Measurements from ENCODE around the gene CERKL. TPM values are rescaled to one million over a fixed set of nuclear protein-coding genes. Genes with fewer than 3 reads are reported as not detected.

The CERKL gene
- total RNA-seq, 4 donors from 2014 or later = 1.5 to 2.6 TPM; not detected in 2

- Histone ChIP-seq H3K27me3 (no peaks in the 10 kb centered on the region), H3K9me3 (no peaks in the 10 kb centered on the region), H3K4me1 (no peaks in the 10 kb centered on the region), H3K36me3 (no peaks in the 10 kb centered on the region), H3K27ac (no peak overlapping the region), H3K4me3 (no peak overlapping the region)
- DNase-seq = no peak
- TF ChIP-seq, protein P1, sequence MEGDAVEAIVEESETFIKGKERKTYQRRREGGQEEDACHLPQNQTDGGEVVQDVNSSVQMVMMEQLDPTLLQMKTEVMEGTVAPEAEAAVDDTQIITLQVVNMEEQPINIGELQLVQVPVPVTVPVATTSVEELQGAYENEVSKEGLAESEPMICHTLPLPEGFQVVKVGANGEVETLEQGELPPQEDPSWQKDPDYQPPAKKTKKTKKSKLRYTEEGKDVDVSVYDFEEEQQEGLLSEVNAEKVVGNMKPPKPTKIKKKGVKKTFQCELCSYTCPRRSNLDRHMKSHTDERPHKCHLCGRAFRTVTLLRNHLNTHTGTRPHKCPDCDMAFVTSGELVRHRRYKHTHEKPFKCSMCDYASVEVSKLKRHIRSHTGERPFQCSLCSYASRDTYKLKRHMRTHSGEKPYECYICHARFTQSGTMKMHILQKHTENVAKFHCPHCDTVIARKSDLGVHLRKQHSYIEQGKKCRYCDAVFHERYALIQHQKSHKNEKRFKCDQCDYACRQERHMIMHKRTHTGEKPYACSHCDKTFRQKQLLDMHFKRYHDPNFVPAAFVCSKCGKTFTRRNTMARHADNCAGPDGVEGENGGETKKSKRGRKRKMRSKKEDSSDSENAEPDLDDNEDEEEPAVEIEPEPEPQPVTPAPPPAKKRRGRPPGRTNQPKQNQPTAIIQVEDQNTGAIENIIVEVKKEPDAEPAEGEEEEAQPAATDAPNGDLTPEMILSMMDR (IDR thresholded peaks at IDR 0.05) = no peak
- TF ChIP-seq POLR2A (IDR thresholded peaks at IDR 0.05) = no peak
- intact Hi-C loops (cut with DNase I; ENCODE audit: low total_unique reads) = no loop called here
These were observed 136.7 kb downstream of the CERKL start for GRCh38 chr2:181520253-181520652.

DNA sequence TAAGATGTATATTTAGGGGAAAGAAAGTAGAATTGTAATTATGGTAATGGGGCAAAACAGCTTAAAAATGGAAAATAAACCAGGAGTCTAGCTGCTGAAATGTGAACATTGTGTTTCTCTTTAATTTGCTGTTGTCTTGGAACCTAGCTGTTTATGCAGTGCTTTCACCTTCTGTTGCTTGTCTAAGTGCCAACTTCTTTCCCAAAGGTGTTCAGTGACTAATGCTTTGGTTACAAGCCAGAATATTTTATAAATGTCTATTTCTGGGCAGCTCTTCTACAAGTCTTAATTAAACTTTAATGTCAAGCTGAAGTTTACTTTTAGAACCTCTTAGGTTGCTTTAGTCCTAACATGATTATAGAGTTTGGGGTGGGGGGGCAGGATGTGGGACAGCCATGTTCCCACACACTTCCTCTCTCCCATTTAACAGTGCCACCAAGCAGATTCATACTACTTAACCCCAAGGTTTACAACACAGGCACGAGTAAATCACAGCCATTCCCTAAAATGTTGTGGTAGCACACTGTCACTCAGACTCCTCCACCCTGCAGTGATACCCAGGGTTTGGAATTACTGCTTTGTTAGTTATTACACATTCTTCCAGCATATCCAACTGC lies 139.1 kb downstream of the CERKL start:
- Histone ChIP-seq H3K36me3 (no peaks in the 10 kb centered on the region), H3K4me1 (no peaks in the 10 kb centered on the region), H3K27me3 (no peaks in the 10 kb centered on the region), H3K4me3 (no peak overlapping the region), H3K27ac (no peak overlapping the region), H3K9me3 (no peaks in the 10 kb centered on the region)
- intact Hi-C loops (cut with DNase I; ENCODE audit: low total_unique reads) = no loop called here
- TF ChIP-seq, protein P1 (IDR thresholded peaks at IDR 0.05) = no peak
- no peak for TF ChIP-seq POLR2A (IDR thresholded peaks at IDR 0.05)
- no peak for DNase-seq

GRCh38 chr2:181516992-181517391 lies 139.9 kb downstream of the CERKL start:
- no peak overlapping the region for H3K27ac ChIP-seq
- no peaks in the 10 kb centered on the region for H3K4me1 ChIP-seq
- no peak for TF ChIP-seq POLR2A (IDR thresholded peaks at IDR 0.05)
- TF ChIP-seq, protein P1 (IDR thresholded peaks at IDR 0.05) = no peak
- no peak overlapping the region for H3K4me3 ChIP-seq
- H3K27me3 ChIP-seq = no peaks in the 10 kb centered on the region
- no peaks in the 10 kb centered on the region for H3K9me3 ChIP-seq
- no peak for DNase-seq
- no peaks in the 10 kb centered on the region for H3K36me3 ChIP-seq
- intact Hi-C loops (cut with DNase I; ENCODE audit: low total_unique reads) = no loop called here

GRCh38 chr2:181515719-181516118 lies 141.2 kb downstream of the CERKL start:
- no peaks in the 10 kb centered on the region for H3K4me1 ChIP-seq
- intact Hi-C loops (cut with DNase I; ENCODE audit: low total_unique reads) = no loop called here
- H3K36me3 ChIP-seq = no peaks in the 10 kb centered on the region
- no peaks in the 10 kb centered on the region for H3K27me3 ChIP-seq
- TF ChIP-seq, protein P1 (IDR thresholded peaks at IDR 0.05) = no peak
- TF ChIP-seq POLR2A (IDR thresholded peaks at IDR 0.05) = no peak
- H3K9me3 ChIP-seq = no peaks in the 10 kb centered on the region
- no peak for DNase-seq
- no peak overlapping the region for H3K27ac ChIP-seq
- H3K4me3 ChIP-seq = no peak overlapping the region

DNA sequence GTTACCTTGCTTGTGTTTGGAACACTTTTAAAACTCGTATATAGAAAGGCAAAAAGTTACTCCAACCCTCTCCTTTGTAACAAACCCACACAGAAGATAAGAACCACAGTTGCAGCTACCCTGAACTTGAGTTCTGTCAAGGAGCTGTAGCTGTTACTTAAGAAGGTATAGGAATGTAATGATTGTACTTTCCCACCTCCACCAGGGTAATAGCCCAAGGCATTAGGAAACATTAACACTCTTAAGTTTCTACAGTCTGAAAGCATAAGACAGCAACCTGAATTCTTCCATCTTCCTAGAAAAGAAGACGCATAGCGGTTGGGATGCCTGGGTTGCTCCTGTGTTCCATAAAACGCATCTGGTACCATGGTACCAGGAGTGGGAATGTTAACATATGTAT lies 156.7 kb downstream of the CERKL start:
- intact Hi-C loops (cut with DNase I; ENCODE audit: low total_unique reads) = no loop called here
- Histone ChIP-seq H3K9me3 (no peaks in the 10 kb centered on the region), H3K4me3 (no peak overlapping the region), H3K27ac (no peak overlapping the region), H3K4me1 (no peaks in the 10 kb centered on the region), H3K36me3 (no peaks in the 10 kb centered on the region), H3K27me3 (no peaks in the 10 kb centered on the region)
- DNase-seq = no peak
- no peak for TF ChIP-seq POLR2A (IDR thresholded peaks at IDR 0.05)
- TF ChIP-seq, protein P1 (IDR thresholded peaks at IDR 0.05) = no peak
